HEK293 (cell line): ENCODE results near the gene VPREB3.
A peak's percentile ranks its signal among the peaks of the same experiment; 100 is the strongest.

Experiments used
- CTCF ChIA-PET: fragments of 350-600 bp; formaldehyde crosslinking; extraction: SDS; loops from one replicate; lab custom pipeline; 2021; ENCODE audit warnings: antibody characterized with exemption; lab: Yijun Ruan, JAX
- POLR2A ChIA-PET: fragments of 300-600 bp; formaldehyde crosslinking; extraction: SDS; loops from one replicate; lab custom pipeline; 2020; ENCODE audit warnings: antibody characterized with exemption, inconsistent platforms; lab: Yijun Ruan, JAX
- H3K27ac ChIP-seq: fragments of 200-500 bp; sonication (Bioruptor generic); 2 replicates; pipeline ENCODE4 v1.5.1; 2014; ENCODE audit warnings: low read depth, low read length, control low read depth, inconsistent platforms; ENCODE audit errors: extremely low read depth
- H3K36me3 ChIP-seq, 2 experiments: fragments of 200-500 bp in 1 of 2; sonication (Bioruptor generic) in 1 of 2; 1 replicate in 1 of 2; 2 replicates in 1 of 2; pipeline ENCODE4 v1.5.1; 2014 to 2017; ENCODE audit warnings: inconsistent platforms in 2 of 2, low read length in 2 of 2; ENCODE audit not compliant: control insufficient read depth in 2 of 2, insufficient read depth in 1 of 2
- H3K4me1 ChIP-seq: fragments of 200-500 bp; sonication (Bioruptor generic); 2 replicates; pipeline ENCODE4 v1.5.1; 2014; ENCODE audit warnings: mild to moderate bottlenecking, low read length, inconsistent platforms; ENCODE audit not compliant: control insufficient read depth, insufficient read depth
- H3K4me3 ChIP-seq: 2 replicates; pipeline ENCODE4 v1.5.1; 2011; ENCODE audit warnings: low read depth, mild to moderate bottlenecking, control low read depth, low read length, moderate library complexity
- H3K9me3 ChIP-seq: fragments of 200-500 bp; sonication (Bioruptor generic); 2 replicates; pipeline ENCODE4 v1.5.1; 2014; ENCODE audit warnings: low read depth, low read length, inconsistent platforms; ENCODE audit not compliant: control insufficient read depth, insufficient read depth
- KLF8 ChIP-seq: fragments of 450-650 bp; formaldehyde crosslinking; IDR thresholded peaks from 2 replicates; pipeline ENCODE4 v1.5.1; 2016; ENCODE audit warnings: missing biosample characterization, missing genetic modification characterization
- ZBTB11 ChIP-seq: fragments of 450-650 bp; formaldehyde crosslinking; conservative IDR thresholded peaks from 2 replicates; pipeline ENCODE4 v1.5.1; 2016; ENCODE audit warnings: low read depth, missing biosample characterization, missing genetic modification characterization
- ZNF211 ChIP-seq: fragments of 450-650 bp; formaldehyde crosslinking; IDR thresholded peaks from 2 replicates; pipeline ENCODE4 v1.5.1; 2016; ENCODE audit warnings: low read depth, missing biosample characterization, missing genetic modification characterization
- ZNF302 ChIP-seq: fragments of 450-650 bp; formaldehyde crosslinking; IDR thresholded peaks from 2 replicates; pipeline ENCODE4 v1.5.1; 2016; ENCODE audit warnings: missing biosample characterization, missing genetic modification characterization, low read depth
- ZNF341 ChIP-seq: fragments of 450-650 bp; formaldehyde crosslinking; IDR thresholded peaks from 2 replicates; pipeline ENCODE4; 2016; ENCODE audit warnings: low read depth, missing biosample characterization, missing genetic modification characterization
- ZNF549 ChIP-seq: fragments of 450-650 bp; IDR thresholded peaks from 2 replicates; pipeline ENCODE4 v1.5.1; 2018; ENCODE audit warnings: missing biosample characterization, missing genetic modification characterization, mild to moderate bottlenecking, inconsistent platforms, moderate library complexity
- ZNF600 ChIP-seq: fragments of 450-650 bp; formaldehyde crosslinking; IDR thresholded peaks from 2 replicates; pipeline ENCODE4 v1.5.1; 2016; ENCODE audit warnings: missing biosample characterization, missing genetic modification characterization
- ZNF701 ChIP-seq: fragments of 450-650 bp; formaldehyde crosslinking; IDR thresholded peaks from 2 replicates; pipeline ENCODE4 v1.5.1; 2016; ENCODE audit warnings: missing biosample characterization, missing genetic modification characterization
- ZNF791 ChIP-seq: fragments of 450-650 bp; formaldehyde crosslinking; IDR thresholded peaks from 2 replicates; pipeline ENCODE4 v1.5.1; 2016; ENCODE audit warnings: missing biosample characterization, missing genetic modification characterization
- TF ChIP-seq, protein P1 (sequence below): fragments of 450-650 bp; formaldehyde crosslinking; IDR thresholded peaks from 2 replicates; pipeline ENCODE4 v1.5.1; 2016; ENCODE audit warnings: missing biosample characterization, missing genetic modification characterization
- TF ChIP-seq, protein P2 (sequence below): fragments of 450-650 bp; formaldehyde crosslinking; IDR thresholded peaks from 2 replicates; pipeline ENCODE4 v1.5.1; 2016; ENCODE audit warnings: missing biosample characterization, missing genetic modification characterization
- TF ChIP-seq, protein P3 (sequence below): fragments of 450-650 bp; formaldehyde crosslinking; IDR thresholded peaks from 2 replicates; pipeline ENCODE4 v1.5.1; 2017; ENCODE audit warnings: missing biosample characterization, missing genetic modification characterization
- TF ChIP-seq, protein P4 (sequence below): IDR thresholded peaks from 2 replicates; pipeline ENCODE4 v1.6.1; 2011; ENCODE audit warnings: mild to moderate bottlenecking, low read depth, low read length, borderline replicate concordance
- TF ChIP-seq, protein P5 (sequence below): fragments of 450-650 bp; IDR thresholded peaks from 2 replicates; pipeline ENCODE4 v1.5.1; 2018; ENCODE audit warnings: missing biosample characterization, mild to moderate bottlenecking, missing genetic modification characterization

Gene VPREB3

GRCh38 chr22:23749841-23750301 is 4.4 kb downstream of the VPREB3 start:
- POLR2A ChIA-PET: interaction anchor here (0.6 to 1.8 kb wide), 3 partner anchors 10 to 33 kb away, joined by 4 to 5 read pairs (median 5); no protein-coding TSS in a partner anchor
- CTCF ChIA-PET: interaction anchor here (0.6 to 1.2 kb wide), 2 partner anchors 17 to 100 kb away, joined by 3 to 4 read pairs; no protein-coding TSS in a partner anchor
- no peak for TF ChIP-seq ZNF302 (tag by site-specific recombination)
- TF ChIP-seq, protein P1, sequence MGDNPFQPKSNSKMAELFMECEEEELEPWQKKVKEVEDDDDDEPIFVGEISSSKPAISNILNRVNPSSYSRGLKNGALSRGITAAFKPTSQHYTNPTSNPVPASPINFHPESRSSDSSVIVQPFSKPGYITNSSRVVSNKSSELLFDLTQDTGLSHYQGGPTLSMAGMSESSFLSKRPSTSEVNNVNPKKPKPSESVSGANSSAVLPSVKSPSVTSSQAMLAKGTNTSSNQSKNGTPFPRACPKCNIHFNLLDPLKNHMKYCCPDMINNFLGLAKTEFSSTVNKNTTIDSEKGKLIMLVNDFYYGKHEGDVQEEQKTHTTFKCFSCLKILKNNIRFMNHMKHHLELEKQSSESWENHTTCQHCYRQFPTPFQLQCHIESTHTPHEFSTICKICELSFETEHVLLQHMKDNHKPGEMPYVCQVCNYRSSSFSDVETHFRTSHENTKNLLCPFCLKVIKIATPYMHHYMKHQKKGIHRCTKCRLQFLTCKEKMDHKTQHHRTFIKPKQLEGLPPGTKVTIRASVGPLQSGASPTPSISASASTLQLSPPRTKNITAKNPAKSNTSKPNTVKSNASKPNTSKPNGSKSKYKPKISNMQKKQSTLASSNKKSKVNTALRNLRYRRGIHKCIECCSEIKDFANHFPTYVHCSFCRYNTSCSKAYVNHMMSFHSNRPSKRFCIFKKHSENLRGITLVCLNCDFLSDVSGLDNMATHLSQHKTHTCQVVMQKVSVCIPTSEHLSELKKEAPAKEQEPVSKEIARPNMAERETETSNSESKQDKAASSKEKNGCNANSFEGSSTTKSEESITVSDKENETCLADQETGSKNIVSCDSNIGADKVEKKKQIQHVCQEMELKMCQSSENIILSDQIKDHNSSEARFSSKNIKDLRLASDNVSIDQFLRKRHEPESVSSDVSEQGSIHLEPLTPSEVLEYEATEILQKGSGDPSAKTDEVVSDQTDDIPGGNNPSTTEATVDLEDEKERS (tag by site-specific recombination): no peak
- TF ChIP-seq, protein P2, sequence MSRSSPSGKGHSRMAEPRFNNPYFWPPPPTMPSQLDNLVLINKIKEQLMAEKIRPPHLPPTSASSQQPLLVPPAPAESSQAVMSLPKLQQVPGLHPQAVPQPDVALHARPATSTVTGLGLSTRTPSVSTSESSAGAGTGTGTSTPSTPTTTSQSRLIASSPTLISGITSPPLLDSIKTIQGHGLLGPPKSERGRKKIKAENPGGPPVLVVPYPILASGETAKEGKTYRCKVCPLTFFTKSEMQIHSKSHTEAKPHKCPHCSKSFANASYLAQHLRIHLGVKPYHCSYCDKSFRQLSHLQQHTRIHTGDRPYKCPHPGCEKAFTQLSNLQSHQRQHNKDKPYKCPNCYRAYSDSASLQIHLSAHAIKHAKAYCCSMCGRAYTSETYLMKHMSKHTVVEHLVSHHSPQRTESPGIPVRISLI (tag by site-specific recombination): no peak
- TF ChIP-seq ZNF600 (tag by site-specific recombination): no peak
- no peak for TF ChIP-seq ZBTB11
- no peak for TF ChIP-seq ZNF701 (tag by site-specific recombination)
- no peak for TF ChIP-seq ZNF211
- no peak for TF ChIP-seq ZNF549 (tag by site-specific recombination)
- TF ChIP-seq ZNF341 (tag by site-specific recombination): no peak
- TF ChIP-seq, protein P3, sequence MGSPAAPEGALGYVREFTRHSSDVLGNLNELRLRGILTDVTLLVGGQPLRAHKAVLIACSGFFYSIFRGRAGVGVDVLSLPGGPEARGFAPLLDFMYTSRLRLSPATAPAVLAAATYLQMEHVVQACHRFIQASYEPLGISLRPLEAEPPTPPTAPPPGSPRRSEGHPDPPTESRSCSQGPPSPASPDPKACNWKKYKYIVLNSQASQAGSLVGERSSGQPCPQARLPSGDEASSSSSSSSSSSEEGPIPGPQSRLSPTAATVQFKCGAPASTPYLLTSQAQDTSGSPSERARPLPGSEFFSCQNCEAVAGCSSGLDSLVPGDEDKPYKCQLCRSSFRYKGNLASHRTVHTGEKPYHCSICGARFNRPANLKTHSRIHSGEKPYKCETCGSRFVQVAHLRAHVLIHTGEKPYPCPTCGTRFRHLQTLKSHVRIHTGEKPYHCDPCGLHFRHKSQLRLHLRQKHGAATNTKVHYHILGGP (tag by site-specific recombination): no peak
- no peak for TF ChIP-seq KLF8 (tag by site-specific recombination)
- TF ChIP-seq, protein P4, sequence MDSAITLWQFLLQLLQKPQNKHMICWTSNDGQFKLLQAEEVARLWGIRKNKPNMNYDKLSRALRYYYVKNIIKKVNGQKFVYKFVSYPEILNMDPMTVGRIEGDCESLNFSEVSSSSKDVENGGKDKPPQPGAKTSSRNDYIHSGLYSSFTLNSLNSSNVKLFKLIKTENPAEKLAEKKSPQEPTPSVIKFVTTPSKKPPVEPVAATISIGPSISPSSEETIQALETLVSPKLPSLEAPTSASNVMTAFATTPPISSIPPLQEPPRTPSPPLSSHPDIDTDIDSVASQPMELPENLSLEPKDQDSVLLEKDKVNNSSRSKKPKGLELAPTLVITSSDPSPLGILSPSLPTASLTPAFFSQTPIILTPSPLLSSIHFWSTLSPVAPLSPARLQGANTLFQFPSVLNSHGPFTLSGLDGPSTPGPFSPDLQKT: no peak
- TF ChIP-seq ZNF791 (tag by site-specific recombination): no peak
- TF ChIP-seq, protein P5, sequence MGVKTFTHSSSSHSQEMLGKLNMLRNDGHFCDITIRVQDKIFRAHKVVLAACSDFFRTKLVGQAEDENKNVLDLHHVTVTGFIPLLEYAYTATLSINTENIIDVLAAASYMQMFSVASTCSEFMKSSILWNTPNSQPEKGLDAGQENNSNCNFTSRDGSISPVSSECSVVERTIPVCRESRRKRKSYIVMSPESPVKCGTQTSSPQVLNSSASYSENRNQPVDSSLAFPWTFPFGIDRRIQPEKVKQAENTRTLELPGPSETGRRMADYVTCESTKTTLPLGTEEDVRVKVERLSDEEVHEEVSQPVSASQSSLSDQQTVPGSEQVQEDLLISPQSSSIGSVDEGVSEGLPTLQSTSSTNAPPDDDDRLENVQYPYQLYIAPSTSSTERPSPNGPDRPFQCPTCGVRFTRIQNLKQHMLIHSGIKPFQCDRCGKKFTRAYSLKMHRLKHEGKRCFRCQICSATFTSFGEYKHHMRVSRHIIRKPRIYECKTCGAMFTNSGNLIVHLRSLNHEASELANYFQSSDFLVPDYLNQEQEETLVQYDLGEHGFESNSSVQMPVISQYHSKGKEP (tag by site-specific recombination): no peak
- H3K27ac ChIP-seq: 0 out of 2 replicates have a peak overlapping the region, but pooled peaks have one; percentile 13
- peaks cover 9% of the 10 kb centered on the region; the same call in 1 of the 2 replicates for H3K4me1 ChIP-seq
- peaks cover 0 to 11% of the 10 kb centered on the region in 2 experiments for H3K36me3 ChIP-seq
- H3K9me3 ChIP-seq: no peaks in the 10 kb centered on the region
- no peak overlapping the region; the same call in 1 of the 2 replicates for H3K4me3 ChIP-seq
